GM23248 (cell line): ENCODE results near the gene PXDC1. TPM values are rescaled to one million over a fixed set of nuclear protein-coding genes. Genes with fewer than 3 reads are reported as not detected.

Experiments used
- DNase-seq: peaks from one replicate; pipeline ENCODE4 v3.0.0-alpha.2; 2015
- H2AFZ ChIP-seq: fragments of 200-600 bp; sonication (generic); 2 replicates; pipeline ENCODE4 v1.6.1; 2016; ENCODE audit warnings: antibody characterized with exemption
- H3F3A ChIP-seq: fragments of 200-600 bp; sonication (generic); 2 replicates; pipeline ENCODE4 v1.6.1; 2016; ENCODE audit warnings: mild to moderate bottlenecking, antibody characterized with exemption, mixed run types; ENCODE audit not compliant: insufficient read depth
- H3K27ac ChIP-seq: fragments of 200-600 bp; sonication (generic); 2 replicates; pipeline ENCODE4 v1.5.1; 2016; ENCODE audit warnings: mild to moderate bottlenecking
- H3K27me3 ChIP-seq: fragments of 200-600 bp; sonication (generic); replicated peaks from 2 replicates; pipeline ENCODE4 v1.6.1; 2016; ENCODE audit warnings: mild to moderate bottlenecking; ENCODE audit not compliant: insufficient read depth
- H3K36me3 ChIP-seq: fragments of 200-600 bp; sonication (generic); 2 replicates; pipeline ENCODE4 v1.6.1; 2016; ENCODE audit warnings: low read depth, mild to moderate bottlenecking
- H3K4me1 ChIP-seq: fragments of 200-600 bp; sonication (generic); 2 replicates; pipeline ENCODE4 v1.6.1; 2016; ENCODE audit warnings: mild to moderate bottlenecking; ENCODE audit not compliant: insufficient read depth
- H3K4me2 ChIP-seq: fragments of 200-600 bp; sonication (generic); one replicate; pipeline ENCODE4 v1.6.1; 2016; ENCODE audit warnings: mild to moderate bottlenecking; ENCODE audit not compliant: unreplicated experiment
- H3K4me3 ChIP-seq: fragments of 200-600 bp; sonication (generic); 2 replicates; pipeline ENCODE4 v1.5.1; 2016; ENCODE audit warnings: mild to moderate bottlenecking
- H3K79me2 ChIP-seq: fragments of 200-600 bp; sonication (generic); 2 replicates; pipeline ENCODE4 v1.6.1; 2016; ENCODE audit warnings: mild to moderate bottlenecking; ENCODE audit not compliant: insufficient read depth
- H3K9ac ChIP-seq: fragments of 200-600 bp; sonication (generic); 2 replicates; pipeline ENCODE4 v1.6.1; 2016; ENCODE audit warnings: mild to moderate bottlenecking
- H3K9me2 ChIP-seq: fragments of 200-600 bp; sonication (generic); 2 replicates; pipeline ENCODE4 v1.6.1; 2016; ENCODE audit warnings: mixed run types, mild to moderate bottlenecking, moderate library complexity; ENCODE audit not compliant: insufficient read depth
- H3K9me3 ChIP-seq: fragments of 200-600 bp; sonication (generic); one replicate; pipeline ENCODE4 v1.6.1; 2017; ENCODE audit warnings: low read depth
- H4K20me1 ChIP-seq: fragments of 200-600 bp; sonication (generic); 2 replicates; pipeline ENCODE4 v1.6.0; 2016; ENCODE audit not compliant: insufficient read depth
- EZH2 ChIP-seq: fragments of 200-600 bp; sonication (generic); IDR thresholded peaks from 2 replicates; pipeline ENCODE4 v1.6.1; 2018; ENCODE audit warnings: antibody characterized with exemption, mild to moderate bottlenecking; ENCODE audit not compliant: insufficient read depth, poor library complexity, severe bottlenecking
- EZH2phosphoT487 ChIP-seq: fragments of 200-600 bp; sonication (generic); IDR thresholded peaks from 2 replicates; pipeline ENCODE4 v1.6.1; 2018; ENCODE audit warnings: antibody characterized with exemption, moderate library complexity, mild to moderate bottlenecking, low read depth; ENCODE audit not compliant: insufficient read depth
- WGBS, 2 experiments: methylation state at CpG; one replicate each; pipeline ENCODE4 v1.1.6; 2015 to 2017; ENCODE audit warnings: low lambda C conversion rate in 2 of 2, low coverage in 1 of 2; ENCODE audit errors: missing lambda C conversion rate in 2 of 2; 5-methylcytosine and 5-hydroxymethylcytosine counted together
- in situ Hi-C: fragments of 300-500 bp; cut with MboI; formaldehyde crosslinking; loops from 2 replicates; pipeline ENCODE4 v1.15.0; 2020
- polyA plus RNA-seq: library from polyadenylated mRNA; unstranded; fragments of >200 nt; fragmentation: Nextera tagmentation; extraction: Ambion mirVana; gene quantifications from 2 replicates; pipeline ENCODE4 v1.2.1, GENCODE V29; 2016
- total RNA-seq: library from RNA; depleted of rRNA; stranded (reverse); fragments of >200 nt; shearing (Covaris generic); gene quantifications from 2 replicates; pipeline ENCODE4 v1.2.3, GENCODE V29; 2014

The PXDC1 gene
- total and polyA plus RNA-seq, 2 experiments from 2014 or later: 135 to 192 TPM

DNA sequence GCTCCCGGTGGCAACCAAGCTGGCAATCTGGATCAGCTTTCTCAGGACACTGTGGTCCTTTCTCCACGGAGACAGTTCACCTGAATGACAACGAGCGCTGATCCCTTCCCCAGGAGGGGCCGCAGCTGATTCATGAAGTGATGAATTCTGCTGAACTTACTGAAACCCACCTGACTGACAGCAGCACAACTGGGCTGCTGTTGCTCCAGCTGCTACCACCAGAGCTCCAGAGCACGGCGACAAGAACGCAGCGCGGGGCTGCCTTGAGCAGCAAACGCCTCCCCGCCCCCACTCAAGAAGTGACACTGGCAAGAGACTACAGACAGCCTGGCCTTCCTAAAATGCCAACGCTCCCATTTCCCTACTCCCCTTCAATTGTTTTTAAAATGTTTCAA, 10.0 kb downstream of the PXDC1 start:
- Histone ChIP-seq H4K20me1 (peaks cover 21% of the 10 kb centered on the region; the same call in 1 of the 2 replicates), H3K79me2 (peaks cover 100% of the 10 kb centered on the region), H3K4me2 (peak overlapping the region; percentile 87), H3K27ac (peak overlapping the region; percentile 66), H3K27me3 (no peaks in the 10 kb centered on the region), H2AFZ (no peak overlapping the region), H3K4me1 (peaks cover 81% of the 10 kb centered on the region), H3K9me3 (no peaks in the 10 kb centered on the region), H3K36me3 (peaks cover 18% of the 10 kb centered on the region), H3K9me2 (no peaks in the 10 kb centered on the region), H3K9ac (no peak overlapping the region), H3K4me3 (no peak overlapping the region), H3F3A (peaks cover 47% of the 10 kb centered on the region)
- TF ChIP-seq EZH2: no peak
- no peak for TF ChIP-seq EZH2phosphoT487
- WGBS, 2 experiments: 69 to 76% methylated on average over 13 of the region's 13 CpGs
- in situ Hi-C loops: loop anchor here (10.0 kb wide), 2 partner anchors 143 to 243 kb away; no protein-coding TSS in a partner anchor
- DNase-seq: no peak

GRCh38 chr6:3740551-3741476, 10.7 kb downstream of the PXDC1 start:
- Histone ChIP-seq H3K27ac (peak overlapping the region; percentile 66), H3K9me2 (no peaks in the 10 kb centered on the region), H3K4me2 (no peak overlapping the region), H3K4me3 (no peak overlapping the region), H3K9ac (peak overlapping the region; percentile 48), H3F3A (peaks cover 50% of the 10 kb centered on the region), H3K27me3 (no peaks in the 10 kb centered on the region), H4K20me1 (peaks cover 23% of the 10 kb centered on the region; the same call in 1 of the 2 replicates), H3K79me2 (peaks cover 100% of the 10 kb centered on the region), H3K36me3 (peaks cover 25% of the 10 kb centered on the region), H3K4me1 (peaks cover 74% of the 10 kb centered on the region), H2AFZ (no peak overlapping the region), H3K9me3 (no peaks in the 10 kb centered on the region)
- WGBS, 2 experiments: 52% methylated on average over 16 of the region's 16 CpGs
- DNase-seq: no peak
- TF ChIP-seq EZH2phosphoT487: no peak
- TF ChIP-seq EZH2: no peak
- in situ Hi-C loops: loop anchor here (10.0 kb wide), 2 partner anchors 144 to 244 kb away; no protein-coding TSS in a partner anchor

DNA sequence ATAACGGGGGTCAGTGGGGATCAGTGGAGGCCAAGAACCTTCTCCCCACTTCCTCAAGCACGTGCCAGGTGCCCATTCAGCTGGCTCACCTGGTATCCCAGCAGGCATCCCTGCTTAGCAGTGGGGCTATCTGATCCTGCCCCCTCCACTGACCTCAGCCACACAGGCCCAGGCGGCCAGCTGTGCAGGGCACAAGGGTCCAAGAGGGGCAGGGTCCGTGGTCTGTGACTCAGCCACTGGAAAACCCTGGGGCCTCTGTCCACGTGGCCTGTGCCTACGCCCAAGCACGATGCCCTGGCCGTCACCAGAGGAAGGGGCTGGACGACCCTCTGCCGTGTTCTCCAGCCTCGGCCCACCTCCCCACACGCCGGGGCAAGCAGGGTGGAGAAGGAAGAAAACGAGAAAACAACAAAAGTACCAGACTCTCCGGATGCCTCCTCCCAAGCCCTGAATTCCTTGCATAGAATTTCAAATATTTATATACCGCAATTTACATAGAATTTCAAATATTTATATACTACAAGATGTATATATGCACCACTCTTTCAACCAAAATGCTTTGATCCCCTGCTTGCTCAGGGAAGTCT, 12.1 kb downstream of the PXDC1 start:
- Histone ChIP-seq H3K9me3 (no peaks in the 10 kb centered on the region), H3K9me2 (no peaks in the 10 kb centered on the region), H3K27ac (peak overlapping the region; percentile 66), H3F3A (peaks cover 60% of the 10 kb centered on the region), H3K4me2 (peak overlapping the region; percentile 10), H3K4me1 (peaks cover 61% of the 10 kb centered on the region), H3K4me3 (0 out of 2 replicates have a peak overlapping the region, but pooled peaks have one; percentile 3), H3K36me3 (peaks cover 39% of the 10 kb centered on the region), H3K79me2 (peaks cover 100% of the 10 kb centered on the region), H4K20me1 (peaks cover 37% of the 10 kb centered on the region), H3K27me3 (no peaks in the 10 kb centered on the region), H2AFZ (no peak overlapping the region), H3K9ac (peak overlapping the region; percentile 48)
- in situ Hi-C loops: no loop called here
- no peak for DNase-seq
- TF ChIP-seq EZH2phosphoT487 (no peak), EZH2 (no peak)
- 26 to 28% methylated on average over 15 to 16 of the region's 16 CpGs for WGBS, 2 experiments

- Histone ChIP-seq H3K9ac (peak overlapping the region; percentile 48), H3K9me2 (no peaks in the 10 kb centered on the region), H3K4me3 (no peak overlapping the region), H3K4me2 (no peak overlapping the region), H3K36me3 (peaks cover 42% of the 10 kb centered on the region), H3K79me2 (peaks cover 100% of the 10 kb centered on the region), H3K27me3 (no peaks in the 10 kb centered on the region), H3K4me1 (peaks cover 54% of the 10 kb centered on the region), H3K9me3 (no peaks in the 10 kb centered on the region), H3F3A (peaks cover 63% of the 10 kb centered on the region), H4K20me1 (peaks cover 40% of the 10 kb centered on the region), H3K27ac (peak overlapping the region; percentile 66), H2AFZ (no peak overlapping the region)
- in situ Hi-C loops: no loop called here
- WGBS, 2 experiments: 54 to 59% methylated on average over 19 of the region's 19 CpGs
- TF ChIP-seq EZH2phosphoT487: no peak
- no peak for TF ChIP-seq EZH2
- peak; percentile 62 for DNase-seq
These were observed 13.0 kb downstream of the PXDC1 start for GRCh38 chr6:3738381-3739131.
